SK-N-SH (cell line): ENCODE results near the gene PSAP. TPM values are rescaled to one million over a fixed set of nuclear protein-coding genes. Genes with fewer than 3 reads are reported as not detected.
A peak's percentile ranks its signal among the peaks of the same experiment; 100 is the strongest.

Experiments
- CTCF ChIA-PET: fragments of 300-600, 350-600 bp; formaldehyde crosslinking; extraction: SDS; loops from one replicate; lab custom pipeline; 2021; lab: Yijun Ruan, JAX
- POLR2A ChIA-PET: fragments of 350-600 bp; sonication (Branson Sonifier 250); formaldehyde crosslinking; extraction: SDS; loops from one replicate; lab custom pipeline; 2020; ENCODE audit warnings: antibody characterized with exemption, inconsistent platforms; lab: Yijun Ruan, JAX
- DNase-seq: peaks from one replicate; pipeline ENCODE4 v3.0.0; 2012
- H2AFZ ChIP-seq: fragments of 200-600 bp; sonication (generic); 2 replicates; pipeline ENCODE4 v1.8.1; 2016; ENCODE audit warnings: antibody characterized with exemption, mild to moderate bottlenecking, low read depth
- H3F3A ChIP-seq: fragments of 200-600 bp; sonication (generic); replicated peaks from 2 replicates; pipeline ENCODE3; 2016; ENCODE audit warnings: antibody characterized with exemption, mild to moderate bottlenecking; ENCODE audit not compliant: insufficient read depth
- H3K27ac ChIP-seq, 2 experiments: fragments of 200-500 bp in 1 of 2; fragments of 200-600 bp in 1 of 2; sonication (Bioruptor generic) in 1 of 2; sonication (generic), shearing (Covaris generic) in 1 of 2; 2 replicates each; pipeline versions ENCODE4 v1.5.1 to v1.6.1; 2014 to 2016; ENCODE audit warnings: low read depth in 2 of 2, inconsistent platforms in 1 of 2, low read length in 1 of 2, mild to moderate bottlenecking in 1 of 2, mixed read lengths in 1 of 2
- H3K27me3 ChIP-seq: fragments of 200-600 bp; sonication (generic), shearing (Covaris generic); 2 replicates; pipeline ENCODE4 v1.6.1; 2016; ENCODE audit warnings: mixed run types; ENCODE audit not compliant: insufficient read depth
- H3K36me3 ChIP-seq, 2 experiments: fragments of 200-500 bp in 1 of 2; fragments of 200-600 bp in 1 of 2; sonication (Bioruptor generic) in 1 of 2; sonication (generic) in 1 of 2; replicated peaks in 1 of 2; 2 replicates each; pipeline versions ENCODE3 to v1.5.1; 2014 to 2016; ENCODE audit warnings: low read length in 1 of 2, mild to moderate bottlenecking in 1 of 2; ENCODE audit not compliant: insufficient read depth in 2 of 2, control insufficient read depth in 1 of 2
- H3K4me1 ChIP-seq, 2 experiments: fragments of 200-500 bp in 1 of 2; fragments of 200-600 bp in 1 of 2; sonication (Bioruptor generic) in 1 of 2; sonication (generic), shearing (Covaris generic) in 1 of 2; 2 replicates each; pipeline versions ENCODE4 v1.5.1 to v1.6.1; 2014 to 2016; ENCODE audit warnings: low read depth in 1 of 2, low read length in 1 of 2, mixed run types in 1 of 2; ENCODE audit not compliant: insufficient read depth in 2 of 2, control insufficient read depth in 1 of 2
- H3K4me2 ChIP-seq: fragments of 200-600 bp; sonication (generic), shearing (Covaris generic); 2 replicates; pipeline ENCODE4 v1.6.1; 2017; ENCODE audit warnings: mixed run types
- H3K4me3 ChIP-seq, 2 experiments: fragments of 200-500 bp in 1 of 2; fragments of 200-600 bp in 1 of 2; sonication (Bioruptor generic) in 1 of 2; sonication (generic), shearing (Covaris generic) in 1 of 2; 2 replicates each; pipeline versions ENCODE4 v1.5.1 to v1.8.1; 2014 to 2016; ENCODE audit warnings: low read depth in 2 of 2, inconsistent platforms in 1 of 2, low read length in 1 of 2, mild to moderate bottlenecking in 1 of 2, mixed read lengths in 1 of 2, moderate library complexity in 1 of 2
- H3K79me2 ChIP-seq: fragments of 200-600 bp; sonication (generic); 2 replicates; pipeline ENCODE4 v1.8.1; 2017; ENCODE audit warnings: mild to moderate bottlenecking; ENCODE audit not compliant: insufficient read depth
- H3K9ac ChIP-seq: fragments of 200-600 bp; sonication (generic); 2 replicates; pipeline ENCODE4 v1.6.1; 2017; ENCODE audit warnings: mixed run types
- H3K9me2 ChIP-seq: fragments of 200-600 bp; sonication (generic); 2 replicates; pipeline ENCODE4 v1.6.1; 2017; ENCODE audit warnings: mixed run types
- H3K9me3 ChIP-seq: fragments of 200-600 bp; sonication (generic); 2 replicates; pipeline ENCODE4 v1.6.1; 2017; ENCODE audit warnings: mixed run types, mild to moderate bottlenecking, moderate library complexity
- H4K20me1 ChIP-seq: fragments of 200-600 bp; sonication (generic); 2 replicates; pipeline ENCODE4 v1.6.1; 2017; ENCODE audit warnings: mild to moderate bottlenecking, mixed run types; ENCODE audit not compliant: insufficient read depth
- EZH2phosphoT487 ChIP-seq: fragments of 200-600 bp; sonication (generic); IDR thresholded peaks from 2 replicates; pipeline ENCODE4 v1.6.1; 2017; ENCODE audit warnings: low read depth, mixed run types, mild to moderate bottlenecking, antibody characterized with exemption, moderate library complexity, borderline replicate concordance
- FOXM1 ChIP-seq: IDR thresholded peaks from 2 replicates; pipeline ENCODE4 v1.4.0; 2012; ENCODE audit warnings: low read depth, mild to moderate bottlenecking
- GABPA ChIP-seq: IDR thresholded peaks from 2 replicates; pipeline ENCODE4 v1.4.0; 2012; ENCODE audit warnings: low read depth, mild to moderate bottlenecking
- MXI1 ChIP-seq: IDR thresholded peaks from 2 replicates; pipeline ENCODE4 v1.6.1; 2012; ENCODE audit warnings: mild to moderate bottlenecking, low read depth, low read length, improper control_type of control experiment
- POLR2AphosphoS5 ChIP-seq: IDR thresholded peaks from 2 replicates; pipeline ENCODE4 v1.6.1; 2012; ENCODE audit warnings: low read depth, low read length
- RCOR1 ChIP-seq: fragments of 150-350 bp; IDR thresholded peaks from 2 replicates; pipeline ENCODE4 v1.6.1; 2017; ENCODE audit warnings: antibody characterized with exemption, low read length
- RFX5 ChIP-seq: IDR thresholded peaks from 2 replicates; pipeline ENCODE4 v1.6.1; 2012; ENCODE audit warnings: mild to moderate bottlenecking, improper control_type of control experiment, low read length
- SIN3A ChIP-seq: IDR thresholded peaks from 2 replicates; pipeline ENCODE4 v1.6.1; 2012; ENCODE audit warnings: low read depth, mild to moderate bottlenecking, low read length, moderate library complexity, borderline replicate concordance
- SMC3 ChIP-seq: IDR thresholded peaks from 2 replicates; pipeline ENCODE4 v1.6.1; 2012; ENCODE audit warnings: low read depth, low read length, improper control_type of control experiment
- TAF1 ChIP-seq: IDR thresholded peaks from 2 replicates; pipeline ENCODE4 v1.6.1; 2012; ENCODE audit warnings: low read depth, mild to moderate bottlenecking, low read length, moderate library complexity, borderline replicate concordance
- TCF12 ChIP-seq: IDR thresholded peaks from 2 replicates; pipeline ENCODE4 v1.4.0; 2012
- TEAD4 ChIP-seq: IDR thresholded peaks from 2 replicates; pipeline ENCODE4 v1.4.0; 2012; ENCODE audit warnings: mild to moderate bottlenecking, borderline replicate concordance; ENCODE audit not compliant: insufficient read depth
- WGBS: methylation state at CpG from one replicate; pipeline ENCODE4 v1.1.6; 2017; ENCODE audit warnings: low lambda C conversion rate; 5-methylcytosine and 5-hydroxymethylcytosine counted together
- polyA plus RNA-seq, 3 experiments: library from polyadenylated mRNA; depleted of rRNA; stranded (reverse); fragments of >200 nt; gene quantifications; 2 replicates each; pipeline ENCODE4 v1.2.3, GENCODE V29; 2012
- TF ChIP-seq, protein P1 (sequence below): IDR thresholded peaks from 2 replicates; pipeline ENCODE4; 2012
- TF ChIP-seq, protein P2 (sequence below): IDR thresholded peaks from 2 replicates; pipeline ENCODE4 v1.4.0; 2012; ENCODE audit warnings: low read depth, borderline replicate concordance

PSAP gene
- polyA plus RNA-seq, 1 of the 3 experiments (the other 2 are of a cell fraction) = 1,647 TPM

DNA sequence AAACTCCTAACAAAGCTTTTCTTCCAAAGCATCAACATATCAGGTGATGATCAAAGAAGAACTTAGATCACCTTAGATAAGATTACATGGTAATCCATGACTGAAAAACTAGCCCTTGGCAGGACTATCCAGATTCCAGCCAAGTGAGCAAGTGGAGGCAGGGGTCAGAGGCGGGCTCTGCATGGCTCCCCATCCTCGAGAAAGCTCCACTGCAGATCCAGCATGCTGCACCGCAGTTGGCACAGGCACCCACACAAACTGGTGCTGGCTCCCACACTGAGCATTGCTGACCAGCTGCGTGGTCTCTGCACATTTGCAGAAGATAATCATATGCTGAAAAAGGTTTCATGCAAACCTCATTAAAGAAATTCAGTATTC, 10.1 kb downstream of the PSAP start:
- Histone ChIP-seq H3K9me2 (no peaks in the 10 kb centered on the region), H3K4me2 (peak overlapping the region; percentile 56), H3K4me3 (no peak overlapping the region), H2AFZ (no peak overlapping the region), H3K9ac (no peak overlapping the region; the same call in 1 of the 2 replicates), H3K9me3 (no peaks in the 10 kb centered on the region), H3K79me2 (peaks cover 98% of the 10 kb centered on the region), H3K27me3 (no peaks in the 10 kb centered on the region), H4K20me1 (peaks cover 98% of the 10 kb centered on the region), H3K36me3 (no peaks in the 10 kb centered on the region), H3K4me1 (peaks cover 45 to 61% of the 10 kb centered on the region in 2 experiments), H3K27ac (peak overlapping the region; percentile 78 to 84), H3F3A (peaks cover 16% of the 10 kb centered on the region)
- WGBS = 85% methylated on average over 4 of the region's 4 CpGs
- no peak for DNase-seq
- POLR2A ChIA-PET = interaction anchor here (3.4 kb wide), 1 partner anchor 10 kb away, joined by 17 read pairs; the partner anchor contains the start of gene PSAP
- TF ChIP-seq GABPA (no peak), TCF12 (no peak), TAF1 (no peak), SMC3 (no peak), TEAD4 (no peak), SIN3A (no peak), POLR2AphosphoS5 (no peak), EZH2phosphoT487 (no peak)
- TF ChIP-seq, protein P1, sequence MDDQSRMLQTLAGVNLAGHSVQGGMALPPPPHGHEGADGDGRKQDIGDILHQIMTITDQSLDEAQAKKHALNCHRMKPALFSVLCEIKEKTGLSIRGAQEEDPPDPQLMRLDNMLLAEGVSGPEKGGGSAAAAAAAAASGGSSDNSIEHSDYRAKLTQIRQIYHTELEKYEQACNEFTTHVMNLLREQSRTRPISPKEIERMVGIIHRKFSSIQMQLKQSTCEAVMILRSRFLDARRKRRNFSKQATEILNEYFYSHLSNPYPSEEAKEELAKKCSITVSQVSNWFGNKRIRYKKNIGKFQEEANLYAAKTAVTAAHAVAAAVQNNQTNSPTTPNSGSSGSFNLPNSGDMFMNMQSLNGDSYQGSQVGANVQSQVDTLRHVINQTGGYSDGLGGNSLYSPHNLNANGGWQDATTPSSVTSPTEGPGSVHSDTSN = no peak
- TF ChIP-seq, protein P2, sequence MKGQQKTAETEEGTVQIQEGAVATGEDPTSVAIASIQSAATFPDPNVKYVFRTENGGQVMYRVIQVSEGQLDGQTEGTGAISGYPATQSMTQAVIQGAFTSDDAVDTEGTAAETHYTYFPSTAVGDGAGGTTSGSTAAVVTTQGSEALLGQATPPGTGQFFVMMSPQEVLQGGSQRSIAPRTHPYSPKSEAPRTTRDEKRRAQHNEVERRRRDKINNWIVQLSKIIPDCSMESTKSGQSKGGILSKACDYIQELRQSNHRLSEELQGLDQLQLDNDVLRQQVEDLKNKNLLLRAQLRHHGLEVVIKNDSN = no peak
- CTCF ChIA-PET = interaction anchor here (1.1 to 3.1 kb wide), 3 partner anchors 10 to 133 kb away, joined by 3 to 12 read pairs (median 3); partner anchors contain the start of gene PSAP

DNA sequence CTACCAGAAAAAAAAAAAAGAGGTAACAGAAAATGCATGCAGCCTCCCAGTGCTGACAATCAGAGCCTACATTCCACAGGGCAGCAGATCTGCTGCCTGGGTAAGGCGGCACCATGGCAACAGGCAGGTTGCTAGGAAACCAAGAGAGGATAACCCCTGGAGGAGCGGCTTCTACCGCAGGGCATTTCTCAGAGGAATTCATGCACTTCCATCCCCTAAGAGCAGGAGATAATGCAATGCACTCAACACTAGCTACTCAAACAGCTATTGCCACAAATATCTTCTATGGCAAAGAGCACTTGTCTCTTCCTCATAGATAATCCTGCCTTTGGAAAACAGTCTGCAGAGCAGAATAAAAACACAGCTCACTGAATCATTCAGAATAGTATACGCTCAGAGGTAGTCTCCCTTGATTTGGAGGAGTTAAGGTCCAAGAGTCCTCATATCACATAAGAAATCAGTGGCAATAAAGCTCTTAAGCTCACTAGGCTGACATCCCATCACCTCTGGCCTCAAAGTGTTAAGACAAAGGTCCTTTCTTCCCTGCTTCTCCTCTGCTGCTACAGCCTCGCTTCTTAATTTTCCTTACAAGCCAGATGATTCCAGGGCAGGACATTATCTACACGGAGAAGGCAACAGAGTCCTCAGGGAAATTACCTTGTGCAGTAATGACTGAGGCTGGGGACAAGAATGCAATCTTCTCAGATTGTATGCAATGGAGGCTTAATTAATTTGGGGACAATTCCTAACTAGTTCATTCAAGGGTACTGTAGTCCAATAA, 10.7 kb downstream of the PSAP start:
- Histone ChIP-seq H2AFZ (no peak overlapping the region), H3K27ac (peak overlapping the region; percentile 78 to 84), H3K9ac (peak overlapping the region; percentile 35; the same call in 1 of the 2 replicates), H3K4me2 (peak overlapping the region; percentile 56), H3K9me2 (no peaks in the 10 kb centered on the region), H3K9me3 (no peaks in the 10 kb centered on the region), H3K27me3 (no peaks in the 10 kb centered on the region), H4K20me1 (peaks cover 98% of the 10 kb centered on the region), H3K79me2 (peaks cover 98% of the 10 kb centered on the region), H3K36me3 (no peaks in the 10 kb centered on the region), H3F3A (peaks cover 16% of the 10 kb centered on the region), H3K4me3 (peak overlapping the region in 1 of 2 experiments; percentile 20; a peak in 1 of 4 replicates), H3K4me1 (peaks cover 49 to 64% of the 10 kb centered on the region in 2 experiments)
- WGBS = 8% methylated on average over 6 of the region's 6 CpGs
- DNase-seq = peak; percentile 81
- ChIA-PET CTCF (interaction anchor here (0.9 to 3.1 kb wide), 4 partner anchors 10 to 132 kb away, joined by 3 to 12 read pairs (median 3); partner anchors contain the start of gene PSAP), POLR2A (interaction anchor here (3.4 kb wide), 1 partner anchor 11 kb away, joined by 17 read pairs; the partner anchor contains the start of gene PSAP)
- TF ChIP-seq RFX5 (peak; percentile 81; the same call in 1 of the 2 replicates), FOXM1 (no peak), TCF12 (peak; percentile 23; the same call in 1 of the 2 replicates), MXI1 (peak; percentile 94), RCOR1 (peak; percentile 49; the same call in 1 of the 2 replicates)
